Coronary artery (tissue), 2 donors: ENCODE results near the gene SLC44A3.
A peak's percentile ranks its signal among the peaks of the same experiment; 100 is the strongest.
"Not testable (repeated sequence)": the region's sequence is repeated elsewhere in the genome, so short reads cannot be mapped to it uniquely, and the experiment has no call there.

Experiments used
- DNase-seq: peaks from one replicate; pipeline ENCODE4 v3.0.0-alpha.2; 2017; ENCODE audit warnings: low spot score
- H3K27ac ChIP-seq, 2 donors: fragments of 200-600 bp; sonication (generic); one replicate each; pipeline ENCODE4 v1.5.1; 2016 to 2019
- H3K4me3 ChIP-seq: fragments of 200-600 bp; sonication (generic); 2 replicates; pipeline ENCODE4 v1.5.1; 2016; ENCODE audit warnings: mild to moderate bottlenecking, moderate library complexity
- CTCF ChIP-seq: fragments of 200-600 bp; sonication (generic); IDR thresholded peaks from one replicate; pipeline ENCODE4 v1.5.1; 2019; ENCODE audit warnings: antibody characterized with exemption

The SLC44A3 gene

GRCh38 chr1:94935476-94935875 is 115.3 kb downstream of the SLC44A3 start:
- Histone ChIP-seq H3K27ac (peak overlapping the region; percentile 18 to 57), H3K4me3 (no peak overlapping the region)
- no peak for DNase-seq
- no peak for TF ChIP-seq CTCF

GRCh38 chr1:94936861-94937620 is 116.9 kb downstream of the SLC44A3 start:
- Histone ChIP-seq H3K27ac (peak overlapping the region; percentile 18 to 57), H3K4me3 (no peak overlapping the region)
- no peak for DNase-seq
- no peak for TF ChIP-seq CTCF

GRCh38 chr1:94937820-94938219 is 117.7 kb downstream of the SLC44A3 start:
- Histone ChIP-seq H3K4me3 (no peak overlapping the region), H3K27ac (peak overlapping the region in 1 of 2 donors; percentile 36)
- DNase-seq, result no peak
- TF ChIP-seq CTCF, result no peak

- no peak for DNase-seq
- no peak overlapping the region for H3K27ac ChIP-seq
- no peak for TF ChIP-seq CTCF
- H3K4me3 ChIP-seq, result no peak overlapping the region
Observed at GRCh38 chr1:94940738-94941137, 120.6 kb downstream of the SLC44A3 start.

- H3K4me3 ChIP-seq, result not testable (repeated sequence)
Observed at GRCh38 chr1:94941480-94941879, 121.3 kb downstream of the SLC44A3 start.

GRCh38 chr1:94942171-94943128 is 122.3 kb downstream of the SLC44A3 start:
- Histone ChIP-seq H3K27ac (no peak overlapping the region), H3K4me3 (no peak overlapping the region)
- TF ChIP-seq CTCF, result no peak
- no peak for DNase-seq

More at GRCh38 chr1:94941480-94941879, 121.3 kb downstream of the SLC44A3 start:
- not testable (repeated sequence) for H3K27ac ChIP-seq, DNase-seq
